Endothelial cell of umbilical vein (primary cell): ENCODE results near the gene C16orf78. TPM values are rescaled to one million over a fixed set of nuclear protein-coding genes. Genes with fewer than 3 reads are reported as not detected.

Experiments
- BruUV-seq: library from RNA; stranded (reverse); fragments of 400-500 nt; replicated peaks from 2 replicates; lab custom pipeline; 2021; lab: Mats Ljungman, UMichigan
- CTCF ChIA-PET: fragments of 300-600, 350-600 bp; sonication (Branson Sonifier 250); formaldehyde crosslinking; loops from one replicate; lab custom pipeline; 2021; ENCODE audit warnings: antibody characterized with exemption, inconsistent platforms; lab: Charles Lee
- POLR2A ChIA-PET: fragments of 300-600, 350-600 bp; sonication (Branson Sonifier 250); formaldehyde crosslinking; loops from one replicate; lab custom pipeline; 2021; ENCODE audit warnings: antibody characterized with exemption, inconsistent platforms; lab: Charles Lee
- DNase-seq: peaks from one replicate; pipeline ENCODE4 v3.0.0-alpha.2; 2011; ENCODE audit warnings: low read depth, low spot score
- FAIRE-seq: peaks from 2 replicates; lab custom pipeline; 2011; peaks lifted over from hg19 to GRCh38; lab: Jason Lieb, UNC
- H2AFZ ChIP-seq: 2 replicates; pipeline ENCODE4 v1.6.0; 2012; ENCODE audit warnings: low read depth, low read length, control low read depth, inconsistent platforms
- H3K27ac ChIP-seq: 2 replicates; pipeline ENCODE4 v1.5.1; 2011; ENCODE audit warnings: low read depth, mild to moderate bottlenecking, control low read depth, low read length, moderate library complexity; ENCODE audit not compliant: insufficient read depth
- H3K27me3 ChIP-seq, 2 experiments: 2 replicates each; pipeline versions ENCODE4 v1.6.0 to v1.6.1; 2011; ENCODE audit warnings: low read length in 2 of 2, mixed read lengths in 1 of 2; ENCODE audit not compliant: control insufficient read depth in 2 of 2, insufficient read depth in 2 of 2
- H3K36me3 ChIP-seq, 2 experiments: 2 replicates in 1 of 2; 3 replicates in 1 of 2; pipeline ENCODE4 v1.5.1; 2011; ENCODE audit warnings: low read length in 2 of 2, mild to moderate bottlenecking in 1 of 2, moderate library complexity in 1 of 2; ENCODE audit not compliant: control insufficient read depth in 2 of 2, insufficient read depth in 2 of 2; ENCODE audit errors: extremely low read depth in 1 of 2
- H3K4me1 ChIP-seq: 3 replicates; pipeline ENCODE4 v1.5.1; 2011; ENCODE audit warnings: mild to moderate bottlenecking, low read length; ENCODE audit not compliant: control insufficient read depth, insufficient read depth; ENCODE audit errors: extremely low read depth
- H3K4me2 ChIP-seq: 2 replicates; pipeline ENCODE4 v1.6.1; 2011; ENCODE audit warnings: low read length, control low read depth, mixed read lengths; ENCODE audit not compliant: insufficient read depth
- H3K4me3 ChIP-seq, 3 experiments: fragments of 200-600 bp in 1 of 3; sonication (generic), shearing (Covaris generic) in 1 of 3; replicated peaks in 1 of 3; 2 replicates each; pipeline ENCODE4 v1.5.1; 2011 to 2016; ENCODE audit warnings: control low read depth in 3 of 3, low read length in 3 of 3, mild to moderate bottlenecking in 2 of 3, inconsistent platforms in 1 of 3, low read depth in 1 of 3, moderate library complexity in 1 of 3; ENCODE audit not compliant: insufficient read depth in 1 of 3
- H3K79me2 ChIP-seq: 2 replicates; pipeline ENCODE4 v1.6.0; 2012; ENCODE audit warnings: low read length, inconsistent platforms; ENCODE audit not compliant: control insufficient read depth, insufficient read depth
- H3K9ac ChIP-seq: replicated peaks from 2 replicates; pipeline ENCODE3; 2011; ENCODE audit warnings: low read length, control low read depth; ENCODE audit not compliant: insufficient read depth; ENCODE audit errors: extremely low read depth
- H3K9me1 ChIP-seq: replicated peaks from 3 replicates; pipeline ENCODE4 v1.6.0; 2011; ENCODE audit warnings: mild to moderate bottlenecking, low read length; ENCODE audit not compliant: control insufficient read depth, insufficient read depth; ENCODE audit errors: extremely low read depth
- H3K9me3 ChIP-seq: replicated peaks from 2 replicates; pipeline ENCODE4 v1.5.1; 2012; ENCODE audit warnings: low read length, inconsistent platforms; ENCODE audit not compliant: control insufficient read depth, insufficient read depth
- H4K20me1 ChIP-seq: replicated peaks from 2 replicates; pipeline ENCODE3; 2011; ENCODE audit warnings: mild to moderate bottlenecking, low read length; ENCODE audit not compliant: control insufficient read depth, insufficient read depth; ENCODE audit errors: extremely low read depth
- CTCF ChIP-seq, 2 donors: IDR thresholded peaks; 1 replicate in 1 of 2; 2 replicates in 1 of 2; pipeline ENCODE4 v1.5.1; 2011; ENCODE audit warnings: low read length in 2 of 2, mild to moderate bottlenecking in 2 of 2, moderate library complexity in 2 of 2, control low read depth in 1 of 2, inconsistent platforms in 1 of 2, low read depth in 1 of 2; ENCODE audit not compliant: insufficient read depth in 1 of 2; ENCODE audit errors: extremely low read depth in 1 of 2
- EZH2 ChIP-seq: IDR thresholded peaks from 2 replicates; pipeline ENCODE4 v1.6.1; 2012; ENCODE audit warnings: borderline replicate concordance, low read depth, mild to moderate bottlenecking, moderate library complexity, low read length, inconsistent platforms; ENCODE audit not compliant: severe bottlenecking
- FOS ChIP-seq: IDR thresholded peaks from 2 replicates; pipeline ENCODE4 v1.6.1; 2011; ENCODE audit warnings: mild to moderate bottlenecking, low read length, moderate library complexity, borderline replicate concordance; ENCODE audit not compliant: insufficient read depth
- GATA2 ChIP-seq: IDR thresholded peaks from 2 replicates; pipeline ENCODE4 v1.7.0; 2011; ENCODE audit warnings: low read depth, mild to moderate bottlenecking, moderate library complexity, mixed read lengths, low read length; ENCODE audit not compliant: insufficient read length, insufficient read depth
- JUN ChIP-seq: IDR thresholded peaks from 2 replicates; pipeline ENCODE4 v1.6.1; 2011; ENCODE audit warnings: borderline replicate concordance, low read depth; ENCODE audit not compliant: insufficient read length, insufficient read depth
- MYC ChIP-seq: IDR thresholded peaks from one replicate; pipeline ENCODE4 v1.6.1; 2011; ENCODE audit warnings: mild to moderate bottlenecking, low read depth, low read length
- POLR2A ChIP-seq: IDR thresholded peaks from 2 replicates; pipeline ENCODE4 v1.6.1; 2012; ENCODE audit warnings: low read depth, mild to moderate bottlenecking, control low read depth, low read length
- POLR2AphosphoS5 ChIP-seq: IDR thresholded peaks from 2 replicates; pipeline ENCODE4 v1.6.1; 2012; ENCODE audit warnings: low read depth, mild to moderate bottlenecking, control low read depth, low read length, moderate library complexity; ENCODE audit not compliant: insufficient read depth
- dilution Hi-C: fragments of 300-500 bp; cut with MboI; formaldehyde crosslinking; loops from one replicate; pipeline ENCODE4 v1.15.0; 2019; ENCODE audit warnings: low sequenced_read_pairs; ENCODE audit not compliant: extremely low pct_ligation_motif_present
- intact Hi-C: fragments of 100-400 bp; cut with micrococcal nuclease; formaldehyde crosslinking; loops from one replicate; pipeline ENCODE4 v1.10.0; 2022
- polyA plus RNA-seq, 4 experiments: library from polyadenylated mRNA; depleted of rRNA in 3 of 4; stranded (reverse) in 3 of 4; unstranded in 1 of 4; fragments of >200 nt; gene quantifications; 2 replicates each; pipeline versions ENCODE4 v1.2.1 to v1.2.3, GENCODE V29; 2011 to 2012; ENCODE audit warnings: missing spikeins in 1 of 4
- total RNA-seq: library from RNA; stranded (reverse); gene quantifications from 2 replicates; pipeline ENCODE4 v1.2.3, GENCODE V29; 2021
- TF ChIP-seq, protein P1 (sequence below): IDR thresholded peaks from 2 replicates; pipeline ENCODE4 v1.6.1; 2011; ENCODE audit not compliant: insufficient read depth, insufficient read length

Gene C16orf78
- total and polyA plus RNA-seq, 2 donors (not counting 3 experiments of a cell fraction or from before 2014, with no cell fraction given) = not detected

DNA sequence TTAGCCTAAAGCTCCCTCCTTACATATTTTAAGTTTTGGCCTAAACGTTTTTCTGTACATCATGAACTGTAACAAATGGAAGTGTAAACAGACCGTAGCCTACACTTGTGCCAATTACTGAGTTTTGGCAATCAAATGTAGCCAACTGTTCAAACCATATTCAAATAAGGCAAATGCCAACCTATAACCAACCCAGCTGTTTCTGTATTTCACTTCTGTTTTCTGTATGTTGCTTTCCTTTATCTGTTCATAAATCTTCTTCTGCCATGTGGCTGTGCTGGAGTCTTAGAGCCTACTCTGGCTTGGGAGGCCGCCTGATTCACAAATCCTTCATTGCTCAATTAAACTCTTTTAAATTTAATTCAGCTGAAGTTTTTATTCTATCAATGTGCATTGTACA, 6.9 kb upstream of the C16orf78 start:
- no peak overlapping the region for H3K4me3 ChIP-seq
- TF ChIP-seq FOS (no peak), MYC (no peak), POLR2AphosphoS5 (no peak), POLR2A (no peak), GATA2 (no peak), JUN (no peak), CTCF (IDR thresholded peaks at IDR 0.05; ENCODE audit: extremely low read depth in 1 of 2, insufficient read depth in 1 of 2, low read depth in 1 of 2, low read length in 2 of 2) (no peak), EZH2 (no peak)
- TF ChIP-seq, protein P1, sequence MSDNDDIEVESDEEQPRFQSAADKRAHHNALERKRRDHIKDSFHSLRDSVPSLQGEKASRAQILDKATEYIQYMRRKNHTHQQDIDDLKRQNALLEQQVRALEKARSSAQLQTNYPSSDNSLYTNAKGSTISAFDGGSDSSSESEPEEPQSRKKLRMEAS = no peak
- H3K9me1 ChIP-seq = no peaks in the 10 kb centered on the region
- H3K9me3 ChIP-seq = no peaks in the 10 kb centered on the region
- H3K4me2 ChIP-seq = no peak overlapping the region
- no peak overlapping the region for H3K9ac ChIP-seq
- no peaks in the 10 kb centered on the region for H3K79me2 ChIP-seq
- no peak for DNase-seq
- no peaks in the 10 kb centered on the region for H4K20me1 ChIP-seq
- H3K27ac ChIP-seq = no peak overlapping the region
- no peak overlapping the region for H2AFZ ChIP-seq
- no peaks in the 10 kb centered on the region for H3K36me3 ChIP-seq
- H3K27me3 ChIP-seq = no peaks in the 10 kb centered on the region
- intact Hi-C loops (no loop called here), dilution Hi-C loops (no loop called here)
- BruUV-seq = no TSS peak
- ChIA-PET POLR2A (no interaction called here), CTCF (no interaction called here)
- no peaks in the 10 kb centered on the region for H3K4me1 ChIP-seq
- FAIRE-seq = no peak
